IPS-15b (cell line): ENCODE data around the gene UBAC2.

ENCODE experiments used
- H3K27me3 ChIP-seq: one replicate; pipeline ENCODE4 v1.6.1; 2013; ENCODE audit warnings: low read length; ENCODE audit not compliant: control insufficient read depth, insufficient read depth
- H3K36me3 ChIP-seq: one replicate; pipeline ENCODE4 v1.6.1; 2013; ENCODE audit warnings: low read length; ENCODE audit not compliant: control insufficient read depth, insufficient read depth
- H3K4me1 ChIP-seq: one replicate; pipeline ENCODE4 v1.6.1; 2013; ENCODE audit warnings: mild to moderate bottlenecking, low read length; ENCODE audit not compliant: control insufficient read depth, insufficient read depth
- H3K4me3 ChIP-seq: one replicate; pipeline ENCODE4 v1.5.1; 2013; ENCODE audit warnings: low read depth, low read length
- H3K9ac ChIP-seq: one replicate; pipeline ENCODE4 v1.6.1; 2013; ENCODE audit warnings: low read depth, mild to moderate bottlenecking, low read length
- H3K9me3 ChIP-seq: one replicate; pipeline ENCODE4 v1.6.1; 2013; ENCODE audit warnings: mild to moderate bottlenecking, low read length; ENCODE audit not compliant: control insufficient read depth, insufficient read depth

The UBAC2 gene

DNA sequence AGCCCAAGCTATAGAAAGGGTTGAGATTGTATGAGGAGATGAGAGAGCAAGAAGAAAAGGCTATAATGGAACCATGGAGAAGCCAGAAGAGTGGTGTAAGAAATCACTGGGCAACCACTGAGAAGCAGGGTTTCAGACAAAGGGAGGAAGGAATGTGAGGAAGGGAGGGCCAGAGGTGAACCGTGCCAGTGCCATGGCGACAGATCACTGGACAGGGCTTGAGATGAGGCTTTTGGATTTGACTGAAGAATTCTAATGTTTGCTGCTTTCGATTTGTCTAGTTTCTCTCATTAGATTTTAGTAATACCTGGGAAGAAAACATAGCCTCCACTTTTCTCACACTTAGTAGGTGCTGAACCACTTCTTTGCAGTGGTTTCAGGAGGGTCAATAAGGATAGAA, 112.8 kb downstream of the UBAC2 start:
- H3K4me3 ChIP-seq, result no peak overlapping the region
- no peak overlapping the region for H3K9ac ChIP-seq
- H3K4me1 ChIP-seq, result no peaks in the 10 kb centered on the region
- H3K36me3 ChIP-seq, result no peaks in the 10 kb centered on the region
- H3K27me3 ChIP-seq, result no peaks in the 10 kb centered on the region
- H3K9me3 ChIP-seq, result no peaks in the 10 kb centered on the region

DNA sequence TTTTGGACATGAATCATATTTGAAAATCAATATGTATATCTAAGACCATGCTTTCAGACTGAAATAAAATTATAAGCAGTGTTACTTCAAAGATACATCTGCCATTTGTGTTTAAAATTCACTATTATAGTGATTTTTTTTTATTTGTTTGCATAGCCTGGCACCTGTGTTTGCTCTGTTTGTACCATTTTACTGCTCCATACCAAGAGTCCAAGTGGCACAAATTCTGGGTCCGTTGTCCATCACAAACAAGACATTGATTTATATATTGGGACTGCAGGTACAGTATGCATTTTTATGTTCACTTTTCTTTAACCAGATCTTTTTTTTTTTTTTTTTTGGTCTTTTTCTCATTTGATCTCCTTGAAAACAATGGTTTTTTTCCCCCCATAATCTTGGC, 113.3 kb downstream of the UBAC2 start:
- Histone ChIP-seq H3K9ac (no peak overlapping the region), H3K4me1 (no peaks in the 10 kb centered on the region), H3K36me3 (no peaks in the 10 kb centered on the region), H3K9me3 (no peaks in the 10 kb centered on the region), H3K27me3 (no peaks in the 10 kb centered on the region), H3K4me3 (no peak overlapping the region)

DNA sequence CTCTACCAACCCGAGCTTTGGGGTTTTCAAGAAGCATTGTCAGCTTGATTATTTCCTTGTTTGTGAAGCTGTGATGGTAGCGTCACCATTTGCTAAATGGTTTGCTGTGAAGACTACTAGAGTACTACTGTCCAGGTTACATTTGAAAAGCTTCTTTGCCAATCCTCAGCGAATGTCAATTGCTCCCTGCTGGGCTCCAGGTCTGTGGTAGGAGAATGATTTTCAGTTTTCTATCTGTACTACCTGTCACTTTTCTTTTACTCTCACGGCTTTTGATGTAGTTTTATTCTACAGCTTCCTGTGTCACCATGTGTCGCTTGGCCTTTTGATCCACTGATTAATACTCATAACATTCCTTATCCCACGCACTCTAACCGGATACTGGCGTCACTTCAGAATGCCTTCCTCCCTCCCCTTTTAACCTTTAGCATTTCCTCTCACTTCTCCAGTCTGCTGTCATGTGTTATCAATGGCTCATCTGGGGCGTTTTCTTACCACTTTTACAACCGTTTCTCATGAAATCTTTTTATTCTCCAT, 114.1 kb downstream of the UBAC2 start:
- no peaks in the 10 kb centered on the region for H3K4me1 ChIP-seq
- no peak overlapping the region for H3K9ac ChIP-seq
- H3K4me3 ChIP-seq, result no peak overlapping the region
- H3K36me3 ChIP-seq, result peaks cover 4% of the 10 kb centered on the region
- H3K9me3 ChIP-seq, result no peaks in the 10 kb centered on the region
- H3K27me3 ChIP-seq, result no peaks in the 10 kb centered on the region

DNA sequence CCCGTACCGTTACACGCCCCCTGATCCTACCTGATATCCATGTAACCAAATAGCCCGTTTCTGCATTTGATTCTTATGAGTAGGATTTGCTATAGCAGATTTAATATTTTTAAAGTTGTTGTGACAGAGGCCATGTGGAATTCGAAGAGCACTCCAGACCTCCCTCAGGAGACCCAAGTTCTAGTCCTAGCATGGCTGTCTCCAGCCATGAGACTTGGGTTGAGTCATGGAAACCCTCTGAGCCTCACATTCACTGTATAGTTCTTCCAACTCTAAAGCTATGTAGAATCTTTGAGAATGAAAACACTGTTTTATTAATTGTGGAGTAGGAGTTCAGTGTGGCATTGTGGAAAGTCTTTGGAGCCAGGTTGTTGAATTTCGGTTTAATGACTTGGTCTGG, 114.5 kb downstream of the UBAC2 start:
- Histone ChIP-seq H3K9ac (no peak overlapping the region), H3K9me3 (no peaks in the 10 kb centered on the region), H3K4me1 (no peaks in the 10 kb centered on the region), H3K4me3 (no peak overlapping the region), H3K27me3 (no peaks in the 10 kb centered on the region), H3K36me3 (peaks cover 4% of the 10 kb centered on the region)

DNA sequence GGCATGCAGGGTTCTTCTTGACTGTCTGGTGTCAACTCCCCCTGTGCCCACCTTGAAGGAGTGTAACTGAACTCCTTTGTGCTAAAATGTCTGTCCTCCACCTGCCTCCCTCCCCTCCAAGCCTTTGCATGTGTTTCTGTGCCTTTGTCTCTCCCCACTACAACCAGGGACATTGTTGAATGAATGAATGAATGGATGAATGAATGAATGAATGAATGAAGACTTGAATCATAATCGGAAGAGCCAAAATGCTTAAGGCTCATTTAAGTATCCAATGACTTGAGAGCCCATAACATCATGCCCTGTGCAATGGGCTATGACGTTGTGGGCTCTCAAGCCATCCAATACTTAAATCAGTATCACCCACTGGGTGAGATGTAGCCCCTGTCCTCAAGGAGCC, 115.6 kb downstream of the UBAC2 start:
- no peak overlapping the region for H3K9ac ChIP-seq
- no peak overlapping the region for H3K4me3 ChIP-seq
- peaks cover 4% of the 10 kb centered on the region for H3K36me3 ChIP-seq
- no peaks in the 10 kb centered on the region for H3K9me3 ChIP-seq
- no peaks in the 10 kb centered on the region for H3K27me3 ChIP-seq
- H3K4me1 ChIP-seq, result no peaks in the 10 kb centered on the region

DNA sequence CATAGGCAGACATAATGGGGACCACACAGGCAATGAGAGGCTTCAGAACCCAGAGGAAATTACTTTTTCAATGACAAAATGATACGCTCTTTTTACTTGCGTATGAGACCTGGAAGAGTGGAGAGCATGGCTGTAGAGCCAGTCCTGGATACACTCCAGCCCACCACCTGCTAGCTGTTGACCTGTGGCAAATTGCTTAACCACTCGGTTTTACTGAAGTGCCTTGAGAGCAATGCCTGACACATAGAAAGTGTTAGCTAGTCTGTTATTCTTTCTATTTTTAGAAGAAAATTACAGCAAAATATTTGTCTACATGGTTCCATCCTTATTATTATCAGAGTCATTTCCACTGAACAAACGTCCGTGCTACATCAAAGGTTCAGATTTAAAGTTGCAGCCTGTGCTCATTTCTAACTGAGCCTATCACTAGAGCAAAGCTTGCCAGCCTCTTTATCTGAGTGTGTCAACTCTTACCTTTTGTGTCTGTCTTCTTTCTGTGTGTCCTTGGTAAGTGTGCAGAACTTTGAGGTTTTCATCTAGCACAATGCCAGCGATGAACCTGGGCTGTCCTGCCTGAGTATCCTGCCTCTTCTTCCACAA, 116.1 kb downstream of the UBAC2 start:
- no peaks in the 10 kb centered on the region for H3K4me1 ChIP-seq
- H3K27me3 ChIP-seq, result no peaks in the 10 kb centered on the region
- no peak overlapping the region for H3K4me3 ChIP-seq
- peaks cover 4% of the 10 kb centered on the region for H3K36me3 ChIP-seq
- no peak overlapping the region for H3K9ac ChIP-seq
- no peaks in the 10 kb centered on the region for H3K9me3 ChIP-seq

DNA sequence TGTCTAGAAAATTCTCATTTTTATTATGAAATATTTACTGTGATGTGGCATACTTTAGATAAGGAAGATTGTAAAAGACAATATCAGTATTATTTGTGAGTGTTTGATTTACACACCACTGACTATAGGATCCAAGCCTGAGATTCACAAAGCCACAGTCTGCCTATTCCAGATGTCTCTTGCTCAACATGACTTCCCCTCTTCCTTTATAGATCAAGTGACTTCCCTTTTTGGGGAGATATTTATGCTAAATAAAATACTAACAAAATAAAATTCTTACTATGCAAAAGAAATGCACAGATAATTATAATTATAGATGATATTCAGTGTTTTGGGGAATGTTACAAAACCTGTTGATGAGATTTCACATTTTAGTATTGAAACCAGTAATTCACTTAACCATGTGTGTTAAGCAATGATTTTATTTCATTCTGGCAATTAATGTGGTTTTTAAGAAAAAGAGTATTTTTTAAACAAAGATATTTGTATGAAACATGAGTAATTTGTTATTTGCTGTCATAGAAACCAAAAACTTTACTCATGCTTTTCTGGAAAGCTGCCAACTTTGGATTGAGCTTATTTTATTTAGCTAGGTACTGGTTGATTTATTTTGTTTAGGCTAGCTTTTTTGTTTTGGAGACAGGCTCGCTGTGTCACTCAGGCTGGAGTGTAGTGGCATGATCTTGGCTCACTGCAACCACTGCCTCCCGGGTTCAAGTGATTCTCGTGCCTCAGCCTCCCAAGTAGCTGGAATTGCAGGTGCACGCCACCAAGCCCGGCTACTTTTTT, 120.2 kb downstream of the UBAC2 start:
- Histone ChIP-seq H3K36me3 (peaks cover 4% of the 10 kb centered on the region), H3K4me3 (no peak overlapping the region), H3K27me3 (no peaks in the 10 kb centered on the region), H3K9me3 (no peaks in the 10 kb centered on the region), H3K9ac (no peak overlapping the region), H3K4me1 (no peaks in the 10 kb centered on the region)

DNA sequence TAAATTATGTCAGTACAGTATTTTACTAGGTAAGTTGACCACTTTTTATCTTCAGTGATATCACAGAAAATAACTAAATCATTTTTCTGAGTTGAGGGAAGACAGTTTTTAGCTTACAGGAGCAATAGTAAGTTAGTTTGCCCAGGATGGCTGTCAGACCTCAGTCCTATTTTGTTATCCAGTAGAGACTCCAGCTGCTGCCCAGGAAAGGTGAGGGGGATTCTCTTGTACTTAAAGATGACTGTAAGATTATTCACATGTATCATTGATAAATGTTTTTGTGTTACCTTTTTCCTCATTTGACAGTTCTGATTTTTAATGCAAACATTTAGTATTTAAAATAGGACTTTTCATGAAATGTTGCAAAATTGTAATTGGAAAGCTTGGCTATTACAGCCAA, 121.1 kb downstream of the UBAC2 start:
- no peak overlapping the region for H3K9ac ChIP-seq
- no peak overlapping the region for H3K4me3 ChIP-seq
- no peaks in the 10 kb centered on the region for H3K4me1 ChIP-seq
- H3K9me3 ChIP-seq, result no peaks in the 10 kb centered on the region
- H3K36me3 ChIP-seq, result peaks cover 4% of the 10 kb centered on the region
- H3K27me3 ChIP-seq, result no peaks in the 10 kb centered on the region

DNA sequence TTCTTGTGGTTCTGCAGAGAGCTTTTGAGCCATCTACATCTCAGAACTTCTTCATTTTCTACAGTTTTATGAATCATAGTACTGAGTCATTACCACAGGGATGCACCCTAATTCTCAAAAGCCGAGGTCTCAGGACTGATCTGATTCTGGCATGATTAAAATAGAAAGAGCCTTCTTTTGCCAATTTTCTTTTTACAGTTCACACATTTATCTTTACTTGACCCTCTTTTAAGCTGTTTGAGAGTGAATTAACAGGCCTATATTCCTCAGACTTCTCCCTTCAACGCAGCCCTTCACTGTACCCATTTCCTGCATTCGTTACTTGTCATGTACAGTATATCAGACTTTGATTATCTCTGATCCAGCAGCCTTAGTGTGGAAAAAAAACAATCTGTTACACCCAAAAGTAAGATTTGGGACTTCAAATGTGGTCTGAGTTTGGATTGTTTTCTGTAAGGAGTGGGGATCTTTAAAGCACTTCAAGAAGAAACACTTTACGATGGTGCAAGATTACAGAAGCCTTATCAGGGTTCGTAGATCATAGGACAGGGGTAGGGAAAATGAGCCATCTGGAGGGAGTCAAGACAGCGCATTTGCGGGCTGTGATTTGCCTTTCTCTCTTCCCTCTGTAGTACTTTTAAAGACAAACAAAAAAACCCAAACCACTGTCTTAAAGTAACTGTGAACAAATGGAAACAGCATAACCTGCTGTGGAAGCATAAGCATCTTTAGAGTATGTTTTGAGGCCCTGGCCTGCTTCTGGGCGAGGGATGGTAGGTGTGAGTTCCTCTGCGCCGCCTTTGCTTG, 121.8 kb downstream of the UBAC2 start:
- no peaks in the 10 kb centered on the region for H3K27me3 ChIP-seq
- H3K9me3 ChIP-seq, result no peaks in the 10 kb centered on the region
- H3K36me3 ChIP-seq, result peaks cover 4% of the 10 kb centered on the region
- no peak overlapping the region for H3K9ac ChIP-seq
- no peak overlapping the region for H3K4me3 ChIP-seq
- H3K4me1 ChIP-seq, result no peaks in the 10 kb centered on the region

DNA sequence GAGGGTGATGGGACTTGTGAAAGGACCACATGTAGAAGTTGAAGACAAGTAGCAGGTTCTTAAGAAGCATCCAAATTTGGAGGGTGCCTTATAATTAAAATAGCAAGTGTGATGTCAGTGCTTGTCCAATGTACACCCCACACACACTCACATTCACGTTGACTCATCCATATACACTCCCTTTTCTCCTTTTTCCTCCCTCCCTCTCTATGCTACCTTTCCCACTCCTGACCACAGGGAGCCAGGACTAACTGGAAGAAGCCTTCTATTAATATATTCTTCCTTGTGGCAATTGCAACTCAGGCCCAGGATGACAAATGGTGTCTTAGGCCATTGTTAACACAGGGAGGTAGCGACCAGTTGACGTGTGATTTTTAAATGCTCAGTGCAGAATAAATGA, 122.8 kb downstream of the UBAC2 start:
- Histone ChIP-seq H3K36me3 (peaks cover 4% of the 10 kb centered on the region), H3K4me1 (no peaks in the 10 kb centered on the region), H3K27me3 (no peaks in the 10 kb centered on the region), H3K4me3 (no peak overlapping the region), H3K9me3 (no peaks in the 10 kb centered on the region), H3K9ac (no peak overlapping the region)

DNA sequence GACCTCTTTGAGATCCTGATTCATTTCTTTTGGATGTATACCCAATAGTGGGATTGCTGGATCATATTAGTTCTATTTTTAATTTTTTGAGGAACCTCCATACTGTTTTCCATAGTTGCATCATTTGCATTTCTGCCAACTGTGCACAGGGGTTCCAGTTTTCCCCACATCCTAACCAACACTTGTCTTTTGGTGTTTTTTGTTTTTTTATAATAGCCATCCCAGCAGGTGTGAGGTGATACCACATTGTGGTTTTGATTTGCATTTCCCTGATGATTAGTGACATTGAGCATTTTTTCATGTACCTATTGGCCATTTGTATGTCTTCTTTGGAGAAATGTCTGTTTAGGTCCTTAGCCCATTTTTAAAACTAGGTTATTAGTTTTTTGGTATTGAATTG, 125.4 kb downstream of the UBAC2 start:
- no peaks in the 10 kb centered on the region for H3K4me1 ChIP-seq
- no peaks in the 10 kb centered on the region for H3K27me3 ChIP-seq
- H3K9ac ChIP-seq, result no peak overlapping the region
- no peaks in the 10 kb centered on the region for H3K36me3 ChIP-seq
- H3K4me3 ChIP-seq, result no peak overlapping the region
- no peaks in the 10 kb centered on the region for H3K9me3 ChIP-seq
